ENCODE measurements around the gene PAGE4.
A peak's percentile ranks its signal among the peaks of the same experiment; 100 is the strongest.

Gene PAGE4, protein sequence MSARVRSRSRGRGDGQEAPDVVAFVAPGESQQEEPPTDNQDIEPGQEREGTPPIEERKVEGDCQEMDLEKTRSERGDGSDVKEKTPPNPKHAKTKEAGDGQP

DNA sequence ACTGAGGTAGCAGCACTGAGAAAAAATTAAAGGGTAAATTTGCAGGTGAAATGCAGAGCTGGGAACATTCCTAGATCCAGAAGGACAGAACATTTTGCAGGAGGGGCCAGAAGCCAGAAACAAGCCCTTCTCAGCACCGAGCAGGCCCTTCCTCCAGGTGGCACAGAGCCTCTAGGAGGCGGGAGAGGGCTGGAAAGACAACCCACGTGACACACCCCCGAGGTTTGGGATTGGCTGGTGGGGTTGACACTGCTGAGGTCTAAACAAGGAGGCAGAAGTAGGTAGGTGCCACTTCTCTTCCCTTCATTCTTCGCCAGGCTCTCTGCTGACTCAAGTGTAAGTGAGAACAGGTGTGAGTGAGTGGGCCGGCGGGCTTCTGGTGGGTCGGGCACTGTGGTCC, at the start of gene PAGE4:
TSS of gene PAGE4 (plus strand) at position 288 of the 400 bp plus-strand sequence. CDS start 1,126 bp downstream, outside the sequence.
- FAIRE-seq (no peak), DNase-seq (ENCODE audit: low spot score) (no peak)

DNA sequence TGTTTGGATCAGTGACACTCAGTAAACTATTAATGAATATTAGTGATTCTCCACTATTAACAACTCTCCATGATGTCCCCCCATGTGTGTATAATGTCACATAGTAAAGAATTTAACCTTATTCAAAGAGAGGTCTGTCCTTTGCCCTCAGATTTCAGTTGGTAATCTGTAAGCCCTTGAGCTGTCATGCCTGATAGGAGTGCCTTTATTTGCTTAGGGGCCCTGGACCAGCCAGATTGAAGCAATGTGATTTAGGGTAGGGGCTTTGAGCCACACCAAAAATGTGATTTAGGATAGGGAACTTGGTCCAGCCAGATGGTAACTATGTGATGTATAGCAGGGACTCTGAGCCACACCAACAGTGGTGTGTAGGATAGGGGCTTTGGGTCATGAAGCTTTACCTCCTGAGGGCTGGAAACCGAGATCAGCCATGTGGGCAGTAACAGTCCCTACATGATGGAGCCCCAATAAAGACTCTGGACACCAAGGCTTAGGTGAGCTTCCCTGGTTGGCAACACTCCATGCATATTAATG, 44.3 kb upstream of the PAGE4 start:
- FAIRE-seq (no peak), DNase-seq (ENCODE audit: low spot score) (no peak)

DNA sequence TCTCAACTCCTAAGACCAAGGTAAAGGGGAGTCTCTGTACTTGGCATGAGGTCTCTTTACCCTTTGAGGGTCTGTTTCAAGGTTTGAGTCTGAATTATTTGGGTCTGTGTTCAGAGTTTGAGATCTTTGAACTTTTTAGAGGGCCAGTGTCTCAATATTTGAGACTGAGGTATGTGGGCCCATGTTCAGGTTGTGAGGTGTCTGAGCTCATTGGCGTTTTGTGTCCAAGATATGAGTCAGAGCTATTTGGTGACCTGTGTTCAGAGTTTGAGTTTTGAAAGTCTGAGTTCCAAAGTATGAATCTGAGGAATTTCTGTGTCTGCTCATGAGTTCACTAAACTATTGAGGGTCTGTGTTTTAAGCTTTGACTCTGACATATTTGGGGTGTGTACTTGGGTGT, 36.7 kb upstream of the PAGE4 start:
- DNase-seq (ENCODE audit: low spot score): no peak
- FAIRE-seq: no peak

DNA sequence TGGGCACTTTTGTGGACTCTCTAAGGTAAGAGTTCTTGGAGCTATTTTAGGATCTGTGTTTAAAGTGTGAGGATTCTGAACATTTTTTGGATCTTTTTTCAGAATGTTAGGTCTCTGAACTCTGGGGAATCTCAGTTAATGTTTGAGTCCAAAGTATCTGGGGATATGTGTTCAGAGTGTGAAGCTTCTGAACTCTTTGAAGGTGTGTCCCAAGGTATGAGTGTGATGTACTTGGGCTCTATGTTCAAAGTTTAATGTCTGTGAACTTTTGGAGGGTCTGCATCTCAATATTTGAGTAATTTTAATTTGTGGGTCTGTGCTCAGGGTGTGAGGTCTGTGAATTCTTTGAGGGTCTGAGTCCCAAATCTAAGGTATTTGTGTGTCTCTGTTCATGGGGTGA, 35.4 kb upstream of the PAGE4 start:
- FAIRE-seq (no peak), DNase-seq (ENCODE audit: low spot score) (no peak)

DNA sequence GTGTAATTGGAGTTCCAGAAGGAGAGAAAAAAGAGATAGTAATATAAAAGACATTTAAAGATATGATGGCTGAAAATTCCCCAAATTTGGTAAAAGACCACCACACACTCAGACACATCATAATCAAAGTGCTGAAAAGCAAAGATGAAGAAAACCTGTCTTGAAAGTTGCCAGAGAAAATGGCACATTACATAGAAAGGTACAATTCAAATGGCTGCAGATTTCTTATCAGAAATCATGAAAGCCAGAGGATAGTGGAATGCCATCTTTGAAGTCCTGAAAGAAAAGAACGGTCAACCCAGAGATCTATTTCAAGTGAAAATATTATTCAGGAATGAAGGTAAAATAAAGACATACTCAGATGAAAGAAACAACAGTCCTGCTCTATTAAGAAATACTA, 29.3 kb upstream of the PAGE4 start:
- FAIRE-seq: no peak
- DNase-seq (ENCODE audit: low spot score): no peak

DNA sequence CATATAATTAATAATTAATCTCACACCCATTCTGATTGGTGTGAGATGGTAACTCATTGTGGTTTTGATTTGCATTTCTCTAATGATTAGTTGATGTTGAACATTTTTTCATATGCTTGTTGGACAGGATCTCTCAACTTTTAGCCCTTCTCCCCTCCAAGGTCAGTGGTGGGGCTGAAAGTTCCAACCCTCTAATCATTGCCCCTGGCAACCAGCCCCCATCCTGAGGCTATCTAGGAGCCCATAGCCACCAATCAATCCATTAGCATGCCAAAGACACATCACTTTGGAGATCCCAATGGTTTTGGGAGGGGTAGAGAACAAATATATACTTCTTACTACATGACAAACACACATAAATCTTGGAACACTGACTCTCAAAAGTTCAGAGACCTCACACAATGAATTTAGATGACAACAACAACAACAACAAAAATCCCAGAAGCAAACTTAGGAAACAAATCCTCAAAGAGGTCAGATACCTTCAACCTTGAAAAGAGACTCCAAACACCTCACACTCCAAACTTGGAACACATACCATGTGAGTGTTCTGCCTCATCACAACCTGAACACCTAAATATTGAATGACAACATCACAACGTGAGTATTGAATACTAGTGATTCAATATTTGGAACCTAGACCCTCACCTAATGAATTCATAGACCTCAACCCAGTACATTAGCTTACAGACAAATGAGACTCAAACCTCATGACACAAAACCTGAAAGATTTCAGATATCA, 19.0 kb upstream of the PAGE4 start:
- FAIRE-seq (no peak), DNase-seq (ENCODE audit: low spot score) (no peak)

DNA sequence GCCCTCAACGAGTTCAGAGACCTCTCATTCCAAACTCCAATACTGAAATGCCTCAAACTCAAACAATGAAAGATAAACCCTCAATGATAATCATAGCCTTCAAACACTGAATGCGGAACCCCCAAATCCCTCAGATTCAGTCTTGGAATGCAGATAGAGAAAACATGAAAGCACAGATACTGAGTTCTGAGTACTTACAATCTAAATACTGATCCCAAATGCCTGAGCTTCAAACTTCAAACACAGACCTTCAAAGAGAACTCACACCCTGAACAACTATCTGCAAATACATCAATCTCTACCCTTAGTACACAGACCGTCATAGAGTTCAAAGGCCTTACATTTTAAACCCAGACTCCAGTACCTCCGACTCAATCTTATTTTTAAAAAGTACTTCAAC, 16.9 kb upstream of the PAGE4 start:
- no peak for DNase-seq (ENCODE audit: low spot score)
- no peak for FAIRE-seq

DNA sequence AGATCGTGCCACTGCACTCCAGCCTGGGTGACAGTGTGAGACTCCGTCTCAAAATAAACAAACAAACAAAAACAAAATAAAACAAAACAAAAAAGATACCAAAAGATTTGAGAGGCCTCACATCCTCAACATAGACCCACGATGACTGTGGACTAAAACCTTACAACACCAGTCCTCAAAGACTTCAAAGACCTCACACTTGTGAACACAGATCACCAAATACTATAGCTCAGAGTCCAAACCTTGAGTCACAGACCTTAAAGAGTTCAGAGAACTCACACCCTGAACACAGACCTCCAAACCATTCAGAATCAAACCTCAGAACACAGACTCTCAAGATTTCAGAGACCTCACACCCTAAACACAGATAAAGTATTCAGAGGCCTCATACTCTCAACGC, 12.7 kb upstream of the PAGE4 start:
- DNase-seq (ENCODE audit: low spot score) (no peak), FAIRE-seq (no peak)

DNA sequence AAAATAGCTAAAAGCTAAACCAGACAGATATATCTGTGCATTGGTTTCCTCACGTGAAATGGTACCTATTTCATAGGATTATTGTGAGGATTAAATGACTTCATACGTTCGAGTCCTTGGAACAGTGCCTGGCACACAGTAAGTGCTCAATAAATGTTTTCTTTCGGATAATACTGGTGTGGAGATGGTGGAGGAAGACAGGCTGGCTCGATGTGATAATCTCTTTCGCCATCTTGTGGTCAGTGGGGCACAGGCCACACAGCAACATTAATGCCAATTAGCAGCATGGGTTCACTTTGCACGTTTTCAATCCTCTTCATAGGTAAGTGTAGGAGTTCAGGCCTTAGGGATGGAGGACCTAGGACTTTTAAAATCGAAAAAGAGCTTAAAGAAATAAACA, 9.3 kb downstream of the PAGE4 start:
- FAIRE-seq (no peak), DNase-seq (ENCODE audit: low spot score) (no peak)

DNA sequence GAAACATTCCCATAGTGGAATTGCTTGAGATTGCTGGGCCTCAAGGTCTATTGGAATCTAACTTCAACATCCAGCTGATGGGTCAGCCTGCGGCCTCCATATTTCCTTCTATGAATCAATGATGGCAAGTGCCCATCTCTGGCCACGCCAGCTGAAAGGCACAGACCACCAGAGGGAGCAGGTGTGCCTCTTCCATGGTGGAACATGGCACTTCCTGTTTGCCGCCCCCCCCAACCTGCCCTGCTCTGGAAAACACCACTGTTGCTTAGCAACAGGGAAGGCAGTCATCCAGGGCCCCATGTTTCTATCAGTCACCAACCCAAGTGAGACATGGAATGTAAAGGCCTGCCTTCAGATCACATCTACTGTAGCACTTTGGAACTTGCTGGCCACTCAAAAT, 11.6 kb downstream of the PAGE4 start:
- DNase-seq (ENCODE audit: low spot score): peak; percentile 76
- no peak for FAIRE-seq

DNA sequence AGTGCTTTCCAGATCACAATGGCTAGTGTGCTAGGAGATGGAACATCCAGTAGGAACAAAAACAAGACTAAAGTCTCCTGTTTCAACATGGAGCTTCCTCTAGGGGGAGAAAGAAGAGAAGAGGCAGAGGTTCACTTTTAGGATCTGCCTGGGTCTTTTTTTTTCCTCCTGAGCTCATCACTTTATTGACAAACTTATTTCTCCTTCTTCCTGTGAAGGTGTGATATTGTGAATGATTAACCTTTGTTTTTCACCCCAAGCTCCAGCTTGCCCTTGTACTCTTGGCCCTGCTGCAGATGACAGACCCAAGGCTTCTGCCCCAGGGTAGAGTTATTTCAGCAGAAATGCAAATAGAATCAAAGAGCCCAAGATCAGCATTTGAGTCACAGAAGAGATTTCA, 13.5 kb downstream of the PAGE4 start:
- DNase-seq (ENCODE audit: low spot score): no peak
- FAIRE-seq: no peak

DNA sequence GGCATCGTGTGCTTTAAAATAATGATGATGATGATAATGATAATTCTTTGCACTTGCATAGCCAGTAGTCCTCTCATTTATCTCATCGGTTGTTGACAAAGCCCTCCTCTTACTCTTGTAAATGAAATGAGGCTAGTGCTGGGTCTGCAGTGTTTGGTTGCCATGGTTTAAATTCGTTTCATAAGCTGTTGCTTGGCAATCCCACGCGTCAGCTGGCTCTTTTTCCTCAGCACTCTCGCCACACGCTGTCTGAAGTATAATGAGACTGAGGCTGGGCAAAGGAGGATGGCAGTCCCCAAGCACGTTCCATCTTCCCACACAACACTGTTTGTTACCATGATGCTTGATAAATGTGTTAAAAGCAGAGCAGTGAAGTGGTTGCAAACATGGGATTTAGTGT, 15.5 kb downstream of the PAGE4 start:
- FAIRE-seq (no peak), DNase-seq (ENCODE audit: low spot score) (no peak)

DNA sequence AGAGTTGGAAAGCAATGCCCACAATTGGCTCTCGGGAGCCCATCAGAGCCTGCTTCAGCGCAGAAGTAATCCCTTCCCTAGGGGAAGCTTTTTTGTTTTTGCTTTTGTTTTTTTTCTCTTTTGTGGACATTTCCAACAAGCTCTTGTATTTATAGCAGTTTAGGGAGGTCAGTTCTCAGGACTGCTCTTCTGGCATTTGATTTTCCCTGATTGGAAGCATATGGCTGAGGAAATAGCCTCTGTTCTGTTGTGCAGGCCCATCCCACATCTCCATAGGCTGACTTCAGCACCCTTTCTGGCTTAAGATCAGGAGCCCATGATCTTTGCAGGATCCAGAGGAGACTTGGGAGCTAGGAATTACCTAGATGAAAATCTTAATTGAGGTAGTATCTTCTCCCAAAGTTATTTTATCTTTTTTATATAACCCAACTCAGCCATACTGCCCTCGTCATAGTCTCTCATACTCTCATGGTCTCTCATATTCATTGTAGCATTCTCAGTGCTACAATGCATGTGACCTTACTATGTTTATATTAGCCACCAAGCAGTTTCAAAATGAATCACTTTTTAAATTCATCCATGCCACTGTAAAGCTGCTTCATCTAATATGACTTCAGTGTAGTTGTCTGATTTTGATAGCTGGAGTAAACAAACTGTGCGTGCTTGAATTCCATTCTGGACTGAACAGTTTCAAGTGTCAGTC, 16.7 kb downstream of the PAGE4 start:
- FAIRE-seq (no peak), DNase-seq (ENCODE audit: low spot score) (no peak)

DNA sequence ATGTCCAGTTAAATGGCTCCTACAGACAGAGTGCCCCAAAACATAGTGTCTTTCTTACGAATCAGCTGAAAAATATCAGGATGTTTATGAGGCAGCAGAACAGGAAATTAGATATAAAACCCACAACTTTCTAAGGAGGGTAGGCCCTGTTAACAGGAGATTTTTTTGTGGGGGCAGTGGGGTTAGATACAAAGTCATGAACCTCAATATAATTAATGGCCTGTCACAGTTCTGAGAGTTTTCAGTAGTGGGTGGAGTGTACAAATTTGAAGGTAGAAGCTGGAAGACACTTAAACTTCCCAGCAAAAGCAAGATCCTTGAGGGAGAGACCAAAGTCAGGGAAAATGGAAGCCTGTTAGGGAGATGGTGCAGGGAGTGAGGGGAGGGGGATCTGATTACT, 17.4 kb downstream of the PAGE4 start:
- FAIRE-seq (no peak), DNase-seq (ENCODE audit: low spot score) (no peak)

DNA sequence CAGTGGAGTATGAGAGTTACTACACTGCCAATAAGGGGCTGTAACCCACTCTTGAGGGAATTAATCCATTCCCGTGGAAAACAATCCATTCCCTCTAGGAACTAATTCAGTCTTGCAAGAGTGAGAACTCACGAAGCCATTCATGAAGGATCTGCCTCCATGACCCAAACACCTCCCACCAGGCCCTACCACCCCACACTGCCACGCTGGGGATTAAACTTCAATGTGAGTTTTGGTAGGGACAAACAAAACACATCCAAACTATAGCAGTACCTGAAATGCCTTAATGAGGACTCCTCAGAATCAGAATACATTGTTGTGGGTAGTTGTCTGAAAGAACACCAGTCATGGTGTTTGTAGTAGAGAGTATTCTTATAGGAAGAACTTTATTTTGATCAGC, 19.2 kb downstream of the PAGE4 start:
- DNase-seq (ENCODE audit: low spot score): no peak
- FAIRE-seq: no peak

DNA sequence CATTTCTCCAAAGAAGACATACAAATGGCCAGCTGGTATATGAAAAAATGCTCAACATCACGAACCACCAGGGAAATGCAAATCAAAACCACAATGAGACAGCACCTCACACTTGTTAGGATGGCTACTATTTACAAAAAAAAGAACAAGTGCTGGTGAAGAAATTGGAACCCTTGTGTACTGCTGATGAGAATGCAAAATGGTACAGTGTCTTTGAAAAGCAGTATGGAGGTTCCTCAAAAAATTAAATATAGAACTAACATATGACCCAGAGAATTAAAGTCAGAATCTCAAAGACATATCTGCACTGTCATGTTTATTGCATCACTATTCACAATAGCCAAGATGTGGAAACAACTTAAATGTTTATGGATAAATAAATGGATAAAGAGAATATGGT, 20.9 kb downstream of the PAGE4 start:
- FAIRE-seq (no peak), DNase-seq (ENCODE audit: low spot score) (no peak)

DNA sequence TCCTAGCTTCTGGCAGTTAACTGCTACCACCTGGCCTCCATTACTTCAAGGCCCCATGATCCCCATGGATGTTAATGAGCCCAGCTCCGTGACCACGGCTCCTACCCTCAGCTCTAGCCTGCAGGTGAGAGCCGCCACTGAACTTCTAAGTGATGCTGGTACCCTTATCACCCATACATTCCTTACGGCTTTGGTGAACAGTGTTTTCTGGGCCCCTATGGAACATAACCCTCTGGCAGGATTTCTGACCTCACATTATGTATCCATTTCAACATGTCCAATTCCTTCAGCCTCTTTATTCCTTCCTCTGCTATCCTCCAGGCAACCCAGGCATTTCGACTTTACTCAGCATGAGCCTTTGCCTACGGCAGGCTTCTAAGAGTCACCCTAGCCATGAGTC, 24.6 kb downstream of the PAGE4 start:
- FAIRE-seq (no peak), DNase-seq (ENCODE audit: low spot score) (no peak)

DNA sequence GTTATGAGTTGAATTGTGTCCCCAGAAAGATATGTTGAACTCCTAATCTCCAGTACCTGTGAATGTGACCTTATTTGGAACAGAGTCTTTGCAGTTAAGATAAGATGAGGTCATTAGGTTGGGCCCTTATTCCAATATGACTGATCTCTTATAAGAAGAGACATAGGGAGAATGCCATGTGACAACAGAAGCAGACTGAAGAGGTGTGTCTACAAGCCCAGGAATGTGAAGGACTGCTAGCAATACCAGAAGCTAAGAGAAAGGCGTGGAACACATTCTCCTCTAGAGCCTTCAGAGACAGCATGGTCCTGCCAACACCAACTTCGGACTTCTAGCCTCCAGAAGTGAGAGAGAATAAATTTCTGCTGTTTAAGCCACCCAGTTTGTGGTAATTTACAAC, 27.7 kb downstream of the PAGE4 start:
- DNase-seq (ENCODE audit: low spot score) (no peak), FAIRE-seq (no peak)

DNA sequence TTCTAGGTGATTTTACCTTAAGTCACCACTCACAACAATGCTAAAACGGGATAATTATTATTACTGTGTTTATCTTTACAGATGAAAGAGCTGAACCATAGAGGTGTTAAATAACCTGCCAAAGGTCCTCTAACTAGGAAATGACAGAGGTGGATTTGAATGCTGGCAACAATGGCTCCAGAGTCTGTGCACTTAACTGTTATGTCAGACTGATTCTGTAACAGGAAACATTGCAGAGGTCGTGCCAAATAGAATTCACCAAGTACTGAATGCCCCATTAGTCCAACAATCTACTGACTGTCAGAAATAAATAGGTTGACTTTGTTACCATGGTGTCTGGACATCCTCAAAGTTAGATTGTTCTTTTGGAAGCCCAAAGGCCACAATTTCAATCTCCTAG, 29.2 kb downstream of the PAGE4 start:
- FAIRE-seq (no peak), DNase-seq (ENCODE audit: low spot score) (no peak)

DNA sequence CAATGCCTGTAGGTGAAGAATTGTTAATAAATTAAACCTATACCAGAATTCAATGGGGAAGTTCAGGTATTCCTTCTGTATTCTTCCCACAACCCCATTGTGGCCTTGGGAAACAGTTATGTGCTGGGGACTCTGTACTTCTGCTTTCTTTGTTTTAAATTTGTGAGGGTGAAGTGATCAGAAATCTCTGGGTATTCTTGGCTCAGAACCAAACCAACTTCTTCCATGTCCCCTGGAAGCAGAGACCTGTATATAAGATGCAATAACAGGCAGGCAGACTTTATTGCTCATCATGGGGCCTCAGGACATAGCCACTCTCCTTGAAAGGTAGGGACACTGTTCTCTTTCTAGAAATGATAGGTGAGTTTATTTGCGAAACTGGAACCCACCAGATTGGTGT, 30.4 kb downstream of the PAGE4 start:
- no peak for DNase-seq (ENCODE audit: low spot score)
- FAIRE-seq: no peak

DNA sequence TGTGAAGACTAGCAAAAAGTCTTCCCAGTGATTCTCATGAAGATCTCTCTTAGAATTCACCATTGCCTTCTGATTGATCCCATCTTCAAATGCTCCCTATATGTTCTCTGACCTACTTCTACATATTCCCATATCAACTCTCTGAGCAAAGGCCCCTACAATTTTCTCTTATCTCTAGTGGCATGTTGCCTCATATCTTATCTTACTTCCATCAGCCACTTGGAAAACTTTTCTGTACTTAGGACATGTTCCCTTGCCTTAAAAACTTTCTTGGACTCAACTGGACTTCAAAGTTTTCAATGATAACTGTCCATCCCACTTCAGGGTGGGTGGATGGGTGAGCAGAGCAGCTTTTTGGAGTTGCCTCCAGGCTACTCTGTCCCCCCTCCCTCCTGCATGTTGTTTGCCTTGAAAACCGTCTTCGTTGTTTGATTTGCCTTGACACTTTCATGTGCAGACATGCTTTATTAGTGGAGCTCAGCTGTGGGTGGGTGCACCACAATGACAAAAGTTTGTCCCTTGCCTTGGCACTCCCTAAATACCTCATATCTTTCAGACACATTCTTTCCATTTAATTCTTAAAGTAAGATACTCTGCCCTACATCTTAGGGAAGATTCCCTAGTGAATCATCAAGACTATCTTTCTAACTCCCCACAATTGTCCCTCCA, 31.9 kb downstream of the PAGE4 start:
- FAIRE-seq: no peak
- DNase-seq (ENCODE audit: low spot score): no peak

DNA sequence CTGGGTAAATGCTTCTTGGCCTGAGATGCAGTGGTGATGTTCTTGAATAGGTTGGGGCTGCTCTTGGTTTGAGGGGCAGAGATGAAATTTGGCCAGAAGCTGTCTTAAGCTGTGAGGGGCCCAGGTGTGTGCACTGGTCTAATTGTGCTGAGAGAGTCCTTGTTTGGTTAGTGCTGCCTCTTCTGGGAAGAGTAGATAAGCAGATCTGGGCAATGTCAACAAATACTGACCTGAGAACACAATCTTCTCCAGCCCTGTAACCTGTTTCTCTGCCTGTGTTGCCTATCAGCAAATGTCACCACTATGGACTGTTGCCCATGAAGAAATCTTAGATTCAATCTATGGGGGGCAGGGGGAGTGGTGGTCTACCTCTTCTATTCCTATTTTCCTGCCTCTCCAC, 33.0 kb downstream of the PAGE4 start:
- no peak for DNase-seq (ENCODE audit: low spot score)
- FAIRE-seq: no peak
